ENCODE data around the gene LARP4B. TPM values are rescaled to one million over a fixed set of nuclear protein-coding genes. Genes with fewer than 3 reads are reported as not detected.

LARP4B gene
- total RNA-seq, 1 experiment from 2014 or later: 21.9 TPM

DNA sequence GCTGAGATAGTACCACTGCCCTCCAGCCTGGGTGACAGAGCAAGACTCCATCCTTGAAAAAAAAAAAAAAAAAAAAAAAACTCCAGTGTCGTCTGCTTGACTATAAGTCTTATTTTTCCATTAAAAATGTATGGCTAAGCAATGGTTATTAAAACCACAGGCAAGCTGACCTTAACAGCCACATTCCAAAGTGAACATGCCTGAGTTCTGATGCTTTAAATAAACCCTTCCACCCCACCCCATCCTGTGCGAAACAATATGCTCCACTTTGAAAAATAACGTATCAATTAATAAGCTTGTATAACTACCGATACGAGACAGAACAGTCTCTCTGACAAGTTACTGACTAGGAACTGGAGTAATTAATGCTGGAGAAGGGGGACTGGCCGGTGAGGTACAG lies 63.7 kb downstream of the LARP4B start:
- DNase-seq (ENCODE audit: low read depth): no peak

DNA sequence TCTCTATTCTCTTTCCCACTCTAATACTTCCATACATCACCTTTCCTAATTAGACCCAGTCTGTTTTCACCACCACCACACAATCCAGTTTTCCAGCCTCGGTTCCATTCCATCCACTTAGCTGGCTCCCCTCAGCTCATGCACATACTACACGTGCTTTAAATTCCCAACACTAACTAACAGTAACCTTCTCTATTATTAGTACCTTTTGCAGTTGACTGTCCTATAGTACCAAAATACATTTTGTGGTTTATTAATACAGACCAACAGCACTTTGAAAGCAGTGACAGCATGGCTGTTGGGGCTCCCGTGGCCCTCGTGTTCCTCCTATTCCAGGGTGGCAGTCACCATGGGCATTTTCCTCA lies 64.9 kb downstream of the LARP4B start:
- no peak for DNase-seq (ENCODE audit: low read depth)

DNA sequence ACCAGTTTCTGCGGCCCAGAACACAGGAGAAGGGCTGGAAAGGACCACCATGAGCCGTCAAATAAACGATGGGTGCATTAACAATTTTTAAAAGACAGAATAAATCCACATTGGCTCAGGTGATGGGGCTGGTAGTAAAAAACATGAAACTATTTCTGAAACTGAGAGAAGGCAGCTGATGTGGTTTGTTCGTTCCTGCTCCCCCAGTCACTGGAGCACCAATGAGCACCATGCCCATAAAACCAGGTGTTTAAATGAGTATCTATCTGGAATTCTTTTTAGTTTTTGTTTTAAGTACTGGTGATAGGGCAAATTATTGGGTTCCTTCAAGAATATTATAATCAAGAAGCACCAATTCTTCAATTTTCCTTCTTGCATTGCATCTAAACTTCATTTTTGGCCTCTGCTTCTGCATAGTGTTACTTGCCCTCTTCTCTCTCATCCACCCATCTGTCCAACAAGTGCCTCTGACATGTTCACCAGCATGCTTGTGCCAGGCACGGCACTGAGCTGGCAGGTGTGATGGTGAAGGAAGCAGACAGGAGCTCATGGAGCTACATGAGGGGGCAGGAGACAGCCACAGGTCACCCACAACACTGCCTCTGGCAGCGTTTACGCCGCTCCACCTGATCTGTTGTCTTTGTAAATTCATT lies 65.5 kb downstream of the LARP4B start:
- DNase-seq (ENCODE audit: low read depth): no peak

DNA sequence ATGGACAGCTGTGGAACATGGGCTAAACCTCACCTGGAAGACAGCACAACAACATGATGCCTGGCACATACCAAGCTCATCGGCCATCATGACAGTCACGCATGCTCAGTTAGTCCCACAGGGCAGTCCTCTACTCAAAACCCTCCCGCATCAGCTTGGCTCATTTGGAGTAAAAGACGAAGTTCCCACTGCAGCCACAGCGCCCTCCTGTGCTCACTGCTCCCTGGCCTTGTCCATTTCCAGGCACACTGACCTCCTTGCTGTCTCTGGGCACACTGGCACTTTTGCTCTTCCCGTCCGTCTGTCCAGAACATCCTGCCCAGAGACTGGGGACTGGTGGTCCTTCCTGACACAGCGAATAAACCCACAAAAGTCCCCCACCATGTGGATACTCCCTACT lies 66.2 kb downstream of the LARP4B start:
- no peak for DNase-seq (ENCODE audit: low read depth)

DNA sequence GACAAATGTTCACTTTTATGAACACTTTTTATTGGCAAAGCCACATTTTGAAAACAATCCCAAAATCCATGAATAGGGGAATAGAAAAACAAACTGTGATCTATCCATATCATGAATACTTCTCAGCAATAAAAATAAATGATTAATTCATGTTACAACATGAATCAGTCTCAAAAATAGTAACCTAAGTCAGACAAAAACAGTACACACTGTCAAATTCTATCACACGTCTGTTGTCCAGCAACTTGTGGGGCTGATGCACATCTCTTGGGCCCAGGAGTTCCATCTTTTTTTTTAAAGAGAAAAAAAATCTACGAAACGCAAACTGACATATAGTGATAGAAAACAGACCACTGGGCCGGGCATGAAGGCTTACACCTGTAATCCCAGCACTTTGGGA lies 71.0 kb downstream of the LARP4B start:
- no peak for DNase-seq (ENCODE audit: low read depth)

DNA sequence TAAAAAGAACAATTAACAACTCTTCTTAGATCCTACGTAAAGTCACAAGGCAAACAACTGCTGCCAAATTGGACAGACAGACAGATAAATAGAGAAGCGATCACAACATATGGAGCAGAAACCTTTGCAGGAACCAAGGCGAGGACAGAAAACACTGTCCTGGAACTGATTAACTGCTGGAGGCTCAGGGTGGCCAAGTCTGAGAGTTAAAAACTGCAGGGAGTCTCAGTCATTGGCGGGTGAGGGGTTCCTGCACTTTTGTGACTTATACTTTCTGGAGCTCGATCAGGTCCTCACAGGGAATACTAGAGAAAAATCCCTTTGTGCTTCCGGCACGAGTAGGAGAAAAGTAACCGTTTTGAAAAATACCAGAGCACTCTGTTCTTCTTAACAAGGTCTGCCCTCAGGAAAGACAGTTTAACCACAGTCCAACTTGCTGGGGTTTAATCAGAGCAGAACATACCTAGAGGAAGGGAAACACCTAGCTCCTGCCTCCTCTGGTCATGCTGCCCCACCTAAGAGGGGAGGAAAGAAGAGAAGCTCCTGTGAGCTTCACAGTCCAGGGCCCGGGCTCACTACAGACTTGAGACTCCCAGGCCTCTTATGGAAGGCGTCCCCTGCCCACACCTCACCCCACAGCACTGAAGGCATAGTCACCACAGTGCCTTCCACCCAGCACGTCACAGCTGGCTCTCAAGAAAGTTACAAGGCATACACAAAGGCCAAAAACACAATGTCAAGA lies 74.9 kb downstream of the LARP4B start:
- no peak for DNase-seq (ENCODE audit: low read depth)

DNA sequence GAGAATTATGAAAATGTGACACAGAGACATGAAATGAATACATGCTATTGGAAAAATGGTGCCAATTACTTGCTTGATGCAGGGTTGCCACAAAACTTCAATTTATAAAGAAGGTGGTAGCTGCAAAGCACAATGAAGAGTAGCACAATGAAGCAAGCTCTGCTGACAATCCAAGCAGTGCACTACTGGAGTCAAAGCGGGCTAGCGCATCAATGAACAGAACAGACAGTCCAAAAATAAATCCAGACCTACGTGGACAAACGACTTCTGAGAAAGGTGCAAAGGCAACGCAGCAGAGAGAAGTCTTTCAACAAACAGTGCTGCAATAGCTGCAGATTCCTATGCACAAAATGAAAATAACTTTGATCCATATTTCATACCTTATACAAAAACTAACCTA lies 75.8 kb downstream of the LARP4B start:
- DNase-seq (ENCODE audit: low read depth): no peak

DNA sequence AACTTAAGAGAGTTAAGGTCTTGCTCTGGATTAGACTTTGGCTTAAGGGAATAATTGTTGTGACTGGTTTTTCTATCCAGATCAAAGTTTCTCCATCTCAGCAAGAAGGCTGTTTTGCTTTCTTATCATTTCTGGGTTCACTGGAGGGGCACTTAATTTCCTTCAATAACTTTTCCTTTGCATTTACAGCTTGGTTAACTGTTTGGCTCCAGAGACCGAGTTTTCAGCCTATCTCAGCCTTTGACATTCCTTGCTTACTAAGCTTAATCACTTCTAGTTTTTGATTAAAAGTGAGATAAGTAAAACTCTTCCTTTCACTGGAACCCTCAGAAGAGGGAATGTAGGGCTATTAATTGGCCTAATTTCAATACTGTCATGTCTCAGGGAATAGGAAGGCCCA lies 76.4 kb downstream of the LARP4B start:
- DNase-seq (ENCODE audit: low read depth): no peak

DNA sequence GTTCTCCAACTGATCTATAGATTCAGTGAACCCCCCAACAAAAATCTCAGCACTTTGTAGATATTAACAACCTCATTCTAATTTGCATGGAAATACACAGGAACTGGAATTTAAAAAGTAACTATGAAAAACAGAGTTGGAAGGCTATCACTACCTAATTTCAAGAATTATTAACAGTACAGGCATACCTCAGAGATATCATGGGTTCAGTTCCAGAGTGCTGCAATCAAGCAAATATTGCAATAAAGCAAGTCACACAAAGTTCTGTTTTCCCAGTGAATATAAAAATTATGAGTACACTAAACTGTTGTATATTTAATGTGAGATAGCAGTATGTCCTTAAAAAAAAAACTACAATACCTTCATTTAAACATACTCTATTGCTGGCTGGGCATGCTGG lies 78.5 kb downstream of the LARP4B start:
- DNase-seq (ENCODE audit: low read depth): no peak

DNA sequence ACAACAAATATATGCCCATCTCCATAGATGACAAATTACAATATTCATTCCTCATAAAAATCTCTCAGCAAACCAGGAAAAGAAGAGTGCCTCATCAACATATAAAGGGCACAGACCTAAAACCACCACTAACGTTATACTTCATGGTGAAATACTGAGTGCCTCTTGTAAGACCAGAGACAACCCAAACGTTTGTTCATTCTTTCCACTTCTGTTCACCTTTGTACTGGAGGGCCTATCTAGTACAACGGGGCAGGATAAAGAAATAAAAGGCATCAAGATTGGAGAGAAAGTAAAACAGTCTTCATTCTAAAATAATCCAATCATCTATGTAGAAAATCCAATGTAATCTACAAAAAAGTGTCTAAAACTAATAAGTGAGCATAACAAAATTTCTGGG lies 79.1 kb downstream of the LARP4B start:
- no peak for DNase-seq (ENCODE audit: low read depth)

DNA sequence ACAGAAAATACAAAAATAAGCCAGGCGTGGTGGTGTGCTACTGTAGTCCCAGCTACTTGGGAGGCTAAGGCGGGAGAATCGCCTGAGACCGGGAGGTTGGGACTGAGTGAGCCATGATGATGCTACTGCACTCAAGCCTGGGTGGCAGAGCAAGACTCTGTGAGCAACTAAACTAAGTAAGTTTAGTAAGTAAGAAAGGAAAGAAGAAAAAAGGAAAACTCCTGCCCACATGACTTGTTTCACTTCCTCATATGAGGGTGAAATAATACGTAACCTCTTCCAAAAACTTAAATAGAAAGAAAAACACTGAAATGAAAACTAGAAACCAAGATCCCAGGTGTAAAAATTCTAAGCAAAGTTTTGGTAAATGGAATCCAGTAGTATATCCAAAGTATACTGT lies 79.6 kb downstream of the LARP4B start:
- DNase-seq (ENCODE audit: low read depth): no peak

DNA sequence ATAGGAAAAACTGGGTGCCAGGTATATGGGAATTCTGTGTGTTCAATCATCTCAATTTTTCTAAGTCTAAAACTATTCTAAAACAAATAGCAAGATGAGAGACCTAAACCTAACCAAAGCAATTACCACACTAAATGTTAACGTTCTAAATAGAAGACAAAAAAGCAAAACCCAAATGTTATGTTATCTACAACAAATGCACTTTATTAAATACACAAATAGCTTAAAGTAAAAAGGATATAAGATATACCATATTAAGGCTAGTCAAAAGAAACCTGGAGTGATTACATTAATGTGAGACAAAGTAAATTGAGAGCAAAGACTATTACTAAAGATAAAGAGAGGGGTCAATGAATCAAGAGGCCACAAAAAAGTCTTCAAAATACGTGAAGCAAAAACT lies 81.4 kb downstream of the LARP4B start:
- DNase-seq (ENCODE audit: low read depth): no peak

DNA sequence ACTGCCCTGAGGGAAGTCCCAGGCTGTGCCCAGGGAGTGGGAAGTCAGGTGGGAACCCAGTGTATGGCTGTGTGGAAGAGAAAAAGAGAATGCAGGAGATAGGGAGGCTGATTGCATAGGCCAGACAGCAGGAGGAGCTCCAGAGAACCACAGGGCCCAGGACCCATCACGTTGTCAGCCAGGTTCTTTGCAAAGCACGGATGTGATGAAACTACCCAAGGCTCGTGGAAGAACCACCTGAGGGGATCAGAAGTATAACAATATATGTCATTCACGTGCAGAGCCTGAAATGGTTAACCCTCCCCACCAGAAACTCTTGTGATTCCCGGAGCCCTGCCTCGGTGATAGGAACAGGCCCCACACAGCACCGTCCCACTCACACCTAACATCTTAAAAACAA lies 83.6 kb downstream of the LARP4B start:
- no peak for DNase-seq (ENCODE audit: low read depth)

DNA sequence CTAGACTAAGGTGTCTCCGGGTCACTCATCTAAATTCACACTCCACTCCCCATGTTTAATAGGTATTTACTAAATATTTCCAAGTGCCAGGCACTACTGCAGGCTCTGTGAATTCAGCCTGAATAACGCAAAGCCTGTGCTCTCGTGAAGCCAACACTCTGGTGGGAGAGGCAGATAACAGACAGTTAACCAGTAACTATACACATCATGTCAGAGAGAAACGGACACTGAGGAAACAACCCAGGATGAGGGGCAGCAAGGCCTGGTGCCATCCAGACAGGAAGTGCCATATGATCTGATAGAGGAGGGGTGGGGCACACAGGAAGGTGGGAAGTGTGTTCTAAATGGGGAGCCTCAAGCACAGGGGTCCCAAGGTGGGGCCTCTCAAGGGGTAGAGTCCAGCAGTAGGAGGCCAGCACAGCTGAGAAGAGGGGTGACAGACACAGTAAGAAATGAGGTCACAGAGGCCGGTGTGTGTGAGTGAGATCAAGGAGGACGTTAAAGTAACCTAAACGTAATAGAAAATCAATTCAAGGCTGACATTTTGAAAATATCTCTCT lies 85.3 kb downstream of the LARP4B start:
- DNase-seq (ENCODE audit: low read depth): no peak

DNA sequence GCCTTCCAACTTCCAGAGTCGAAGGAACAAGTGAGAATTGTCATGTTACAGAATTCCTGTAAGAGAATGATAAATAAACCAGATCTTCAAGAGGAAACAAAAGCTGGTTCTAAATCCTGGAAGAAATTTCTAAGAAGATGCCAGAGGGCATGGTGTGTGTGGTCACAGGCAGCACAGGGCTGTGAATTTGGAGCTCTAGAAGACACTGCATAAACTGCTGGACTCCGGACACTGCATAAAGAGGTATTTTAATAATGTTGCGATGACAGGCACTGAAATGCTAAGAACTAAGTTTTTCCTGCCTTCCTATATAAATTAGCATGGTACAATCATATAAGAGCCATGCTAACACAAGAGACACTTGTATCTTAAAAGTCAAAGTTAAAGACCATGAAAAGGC lies 86.0 kb downstream of the LARP4B start:
- DNase-seq (ENCODE audit: low read depth): no peak

DNA sequence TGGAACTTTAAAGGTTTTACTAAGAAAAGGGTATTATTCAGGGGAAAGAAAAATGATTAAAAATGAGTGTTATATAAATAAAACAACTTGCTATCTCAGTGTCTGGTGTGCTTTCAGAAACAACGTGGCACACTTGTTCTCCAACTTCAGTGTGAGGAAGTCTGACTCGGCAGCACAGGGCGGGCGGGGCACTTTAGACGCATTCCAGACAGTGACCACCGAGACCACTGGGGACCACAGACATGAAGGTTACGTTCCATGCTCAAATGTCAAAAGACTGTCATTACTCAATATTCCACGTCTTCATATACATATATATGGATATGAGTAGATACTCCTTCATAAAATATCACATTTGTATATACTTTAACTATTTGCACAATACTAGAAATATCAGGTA lies 87.0 kb downstream of the LARP4B start:
- DNase-seq (ENCODE audit: low read depth): peak; percentile 27

DNA sequence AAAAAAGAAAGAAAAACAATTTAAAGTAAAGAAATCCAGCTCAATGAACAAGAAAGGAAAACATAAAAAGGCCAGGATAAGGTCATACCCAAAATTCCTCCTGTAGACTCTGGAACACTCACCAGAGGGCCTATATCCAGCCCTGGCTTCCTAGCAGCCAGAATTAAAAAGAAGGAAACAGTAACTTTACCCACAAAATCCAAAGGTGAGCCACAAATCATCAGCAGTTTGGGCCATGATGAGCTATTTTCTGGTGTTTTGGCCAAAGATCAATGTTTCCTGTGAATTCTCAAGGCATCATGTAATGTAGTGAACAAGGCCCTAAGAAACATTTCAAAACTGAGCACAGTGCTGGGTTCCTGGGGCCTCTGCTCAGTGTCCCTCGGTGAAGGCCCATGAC lies 87.8 kb downstream of the LARP4B start:
- DNase-seq (ENCODE audit: low read depth): no peak

DNA sequence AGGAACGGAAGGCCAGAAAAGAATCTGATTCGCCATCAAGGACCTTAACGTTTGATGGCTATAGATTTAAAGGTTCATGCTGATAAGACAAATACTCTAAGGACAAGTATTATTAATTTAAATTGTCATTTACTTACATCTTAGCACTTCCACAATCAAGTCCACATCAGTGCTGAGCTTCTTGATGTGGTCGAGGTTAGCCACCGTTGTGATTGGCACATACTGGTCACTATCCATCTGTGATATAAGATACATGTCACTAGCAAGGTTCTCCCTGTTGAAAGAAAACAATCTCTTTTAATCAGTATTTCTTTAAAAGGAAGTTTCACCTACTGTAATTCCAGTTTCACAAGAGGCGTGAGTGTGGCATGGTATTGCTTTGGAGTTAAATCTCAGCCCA lies 88.7 kb downstream of the LARP4B start:
- no peak for DNase-seq (ENCODE audit: low read depth)

DNA sequence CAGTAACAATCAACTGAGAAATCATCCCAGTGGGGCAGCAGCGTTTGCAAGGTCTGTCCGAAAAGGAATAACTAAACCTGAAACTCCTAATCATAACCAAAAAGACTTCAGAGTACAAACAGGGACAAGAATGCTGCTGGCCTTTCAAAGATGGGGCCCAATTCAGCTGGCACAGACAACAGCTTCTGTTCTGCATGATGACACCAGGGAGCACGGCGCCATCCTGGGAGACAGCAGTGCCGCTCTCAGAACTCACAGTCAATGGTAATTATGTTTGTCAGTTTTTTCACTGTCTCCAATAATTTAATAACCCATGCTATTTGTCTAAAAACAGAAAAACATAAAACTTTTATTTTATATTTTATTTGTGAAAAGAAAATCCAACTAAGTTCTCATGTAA lies 90.0 kb downstream of the LARP4B start:
- no peak for DNase-seq (ENCODE audit: low read depth)

DNA sequence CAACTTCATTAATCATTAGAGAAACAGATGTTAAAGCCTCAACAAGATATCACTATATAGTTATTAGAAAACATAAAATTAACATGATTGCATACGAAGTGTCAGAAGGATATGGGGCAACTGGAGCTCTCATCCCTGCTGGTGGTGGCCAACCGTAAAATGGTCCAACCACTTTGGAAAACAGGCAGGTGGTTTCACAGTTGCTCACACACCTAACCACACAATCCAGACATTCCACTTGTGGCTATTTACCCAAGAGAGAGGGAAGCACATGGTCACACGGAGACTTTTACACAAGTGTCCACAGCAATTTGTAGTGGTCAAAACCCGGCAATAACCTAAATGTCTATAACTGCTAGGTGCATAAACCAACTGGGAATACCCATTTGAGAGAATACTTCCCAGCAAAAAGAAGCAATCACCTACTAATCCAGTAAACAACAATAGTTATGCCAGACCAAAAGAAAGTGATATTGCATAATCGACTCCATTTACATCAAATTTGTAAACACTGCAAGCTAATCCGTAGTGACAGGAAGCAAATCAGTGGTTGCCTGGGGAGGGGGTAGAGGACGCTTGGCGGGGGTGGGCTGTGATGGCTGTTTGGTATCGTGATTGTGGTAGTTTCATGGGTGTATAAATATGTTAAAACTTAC lies 91.8 kb downstream of the LARP4B start:
- DNase-seq (ENCODE audit: low read depth): no peak

DNA sequence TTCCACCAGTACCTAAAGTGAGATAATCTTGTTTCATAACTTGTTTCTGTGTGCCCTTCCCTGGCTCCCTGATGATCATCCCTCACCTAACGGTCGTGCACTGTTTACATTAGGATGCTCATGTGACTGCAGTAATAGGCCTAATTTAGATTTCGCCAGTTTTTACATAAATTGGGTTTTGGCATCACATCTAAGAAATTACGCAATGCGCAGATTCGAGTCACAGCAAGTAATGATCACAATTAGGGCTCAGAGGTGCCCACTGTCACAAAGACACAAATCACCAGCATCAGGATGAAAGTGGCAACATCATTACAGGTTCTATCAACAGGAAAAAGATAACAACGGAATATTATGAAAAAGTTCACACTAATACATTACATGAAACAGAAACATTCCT lies 94.7 kb downstream of the LARP4B start:
- no peak for DNase-seq (ENCODE audit: low read depth)

DNA sequence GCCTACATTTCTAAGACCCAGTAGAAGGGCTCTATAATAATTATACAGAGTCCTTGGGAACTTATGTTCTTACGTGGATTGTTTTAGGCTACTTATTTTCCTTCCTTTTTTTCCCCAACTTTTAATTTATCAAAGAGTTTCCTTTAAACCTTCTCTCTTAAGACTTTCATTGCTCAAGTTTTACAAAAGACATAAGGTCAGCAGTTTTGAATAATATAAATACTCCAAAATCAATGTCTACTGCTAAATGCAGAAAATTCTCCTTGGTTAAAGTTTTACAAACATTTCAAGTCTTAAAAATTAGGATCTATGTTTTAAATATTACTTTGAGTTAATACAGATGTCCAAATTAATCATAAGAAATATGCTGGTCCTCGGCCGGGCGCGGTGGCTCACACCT lies 97.0 kb downstream of the LARP4B start:
- DNase-seq (ENCODE audit: low read depth): no peak

DNA sequence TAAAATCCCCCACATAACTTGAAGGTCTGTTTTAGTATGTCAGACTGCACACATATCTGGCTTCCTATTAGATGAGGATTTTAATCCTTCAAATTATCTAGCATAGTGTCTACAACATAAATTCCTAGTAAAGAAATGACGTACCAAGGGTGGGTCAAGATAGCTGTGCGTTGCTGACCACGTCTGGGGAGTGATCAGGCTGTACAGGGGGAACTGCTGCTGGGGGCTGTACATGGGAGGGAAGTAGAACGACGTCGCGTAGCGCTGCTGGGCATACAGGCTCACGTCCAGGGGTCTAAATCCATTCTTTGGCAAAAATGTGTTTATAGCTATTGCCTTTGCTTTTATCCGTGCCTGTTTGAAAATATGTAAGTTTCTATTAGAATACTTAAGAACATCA lies 102.3 kb downstream of the LARP4B start:
- no peak for DNase-seq (ENCODE audit: low read depth)

Data from Daoy (cell line).